ENCODE results near the gene ZNF621.

GRCh38 chr3:40511031-40511718 lies 13.6 kb upstream of the ZNF621 start:
- TF ChIP-seq POLR2AphosphoS5 (IDR thresholded peaks at IDR 0.05; ENCODE audit: low read depth, low read length) (no peak), POLR2A (IDR thresholded peaks at IDR 0.05; ENCODE audit: low read depth, low read length) (no peak), SPI1 (IDR thresholded peaks at IDR 0.05; ENCODE audit: low read depth, low read length) (no peak), TAF1 (IDR thresholded peaks at IDR 0.05; ENCODE audit: low read depth, low read length) (no peak)

Measured in GM12891 (cell line).